HepG2 (cell line): ENCODE data around the gene BZW1. TPM values are rescaled to one million over a fixed set of nuclear protein-coding genes. Genes with fewer than 3 reads are reported as not detected.

Source experiments
- BHLHE40 ChIP-seq: IDR thresholded peaks from 2 replicates; pipeline ENCODE4 v1.6.1; 2011; ENCODE audit warnings: low read length, improper control_type of control experiment
- EED ChIP-seq: sonication (generic); formaldehyde crosslinking; IDR thresholded peaks from 2 replicates; pipeline ENCODE4 v1.5.0; 2020; ENCODE audit warnings: mild to moderate bottlenecking, missing genetic modification reagents
- FOXO1 ChIP-seq: sonication (generic); formaldehyde crosslinking; IDR thresholded peaks from 2 replicates; pipeline ENCODE4 v1.4.0; 2020; ENCODE audit warnings: missing genetic modification reagents
- GABPA ChIP-seq, 2 experiments: IDR thresholded peaks; 2 replicates each; pipeline ENCODE4 v1.6.1; 2011 to 2016; ENCODE audit warnings: low read depth in 2 of 2, low read length in 1 of 2, missing biosample characterization in 1 of 2, missing genetic modification characterization in 1 of 2
- GFI1 ChIP-seq: sonication (generic); formaldehyde crosslinking; IDR thresholded peaks from 2 replicates; pipeline ENCODE4 v1.5.0; 2020; ENCODE audit warnings: missing genetic modification reagents, mild to moderate bottlenecking, borderline replicate concordance
- HMGA1 ChIP-seq: sonication (generic); formaldehyde crosslinking; conservative IDR thresholded peaks from 2 replicates; pipeline ENCODE4 v1.4.0; 2020; ENCODE audit warnings: missing genetic modification reagents
- HMGXB3 ChIP-seq: sonication (generic); formaldehyde crosslinking; IDR thresholded peaks from 2 replicates; pipeline ENCODE4 v1.4.0; 2020; ENCODE audit warnings: missing genetic modification reagents, borderline replicate concordance
- HOXD1 ChIP-seq: sonication (generic); formaldehyde crosslinking; IDR thresholded peaks from 2 replicates; pipeline ENCODE4 v1.5.0; 2020; ENCODE audit warnings: missing genetic modification reagents
- MAX ChIP-seq: IDR thresholded peaks from 2 replicates; pipeline ENCODE4 v1.6.1; 2012; ENCODE audit warnings: inconsistent platforms
- MXD4 ChIP-seq: IDR thresholded peaks from 2 replicates; pipeline ENCODE4 v1.6.1; 2016; ENCODE audit warnings: mild to moderate bottlenecking, missing biosample characterization, missing genetic modification reagents
- MXI1 ChIP-seq: IDR thresholded peaks from 3 replicates; pipeline ENCODE4 v1.6.1; 2012; ENCODE audit warnings: low read depth, low read length, inconsistent platforms, borderline replicate concordance
- RAD51 ChIP-seq: fragments of 450-650 bp; IDR thresholded peaks from 2 replicates; pipeline ENCODE4 v1.6.1; 2016; ENCODE audit warnings: borderline replicate concordance
- SMAD1 ChIP-seq: sonication (generic); formaldehyde crosslinking; IDR thresholded peaks from 2 replicates; pipeline ENCODE4 v1.4.0; 2020; ENCODE audit warnings: missing genetic modification reagents, low read depth, mild to moderate bottlenecking, borderline replicate concordance
- SRSF1 ChIP-seq: fragments of 200-400 bp; formaldehyde crosslinking; optimal IDR thresholded peaks from 2 replicates; pipeline ENCODE3; 2017; ENCODE audit warnings: mild to moderate bottlenecking, low read depth, low read length, moderate library complexity
- XRCC5 ChIP-seq: fragments of 200-400 bp; formaldehyde crosslinking; optimal IDR thresholded peaks from 2 replicates; pipeline ENCODE3; 2017; ENCODE audit warnings: mild to moderate bottlenecking, low read length
- ZMYM3 ChIP-seq: sonication (generic); formaldehyde crosslinking; IDR thresholded peaks from 2 replicates; pipeline ENCODE4 v1.5.1; 2020; ENCODE audit warnings: mild to moderate bottlenecking, missing genetic modification reagents
- ZNF224 ChIP-seq: sonication (generic); formaldehyde crosslinking; IDR thresholded peaks from 2 replicates; pipeline ENCODE4 v1.5.0; 2020; ENCODE audit warnings: mild to moderate bottlenecking, missing genetic modification reagents
- ZNF281 ChIP-seq: sonication (generic); formaldehyde crosslinking; IDR thresholded peaks from 2 replicates; pipeline ENCODE4 v1.4.0; 2020; ENCODE audit warnings: missing genetic modification reagents, borderline replicate concordance
- ZNF513 ChIP-seq: sonication (generic); formaldehyde crosslinking; conservative IDR thresholded peaks from 2 replicates; pipeline ENCODE4 v1.5.0; 2020; ENCODE audit warnings: missing genetic modification reagents
- ZNF747 ChIP-seq: sonication (generic); formaldehyde crosslinking; IDR thresholded peaks from 2 replicates; pipeline ENCODE4 v1.8.1; 2023; ENCODE audit warnings: missing genetic modification reagents, mild to moderate bottlenecking, borderline replicate concordance
- ZNF891 ChIP-seq: sonication (generic); formaldehyde crosslinking; IDR thresholded peaks from 2 replicates; pipeline ENCODE4 v1.5.0; 2020; ENCODE audit warnings: mild to moderate bottlenecking, missing genetic modification reagents
- polyA plus RNA-seq, 8 experiments: library from polyadenylated mRNA; depleted of rRNA in 3 of 8; stranded (reverse) in 7 of 8; unstranded in 1 of 8; fragments of >200 nt; fragmentation: Illumina TruSeq in 4 of 8; extraction: Trizol in 4 of 8; gene quantifications; 2 replicates each; pipeline versions ENCODE4 v1.2.1 to v1.2.3, GENCODE V29; 2011 to 2016; ENCODE audit warnings: low read depth in 4 of 8, missing spikeins in 1 of 8, mixed read lengths in 1 of 8; ENCODE audit not compliant: insufficient read depth in 1 of 8
- total RNA-seq, 5 experiments: library from RNA; depleted of rRNA; stranded (reverse); fragments of >200 nt; fragmentation: Illumina TruSeq; extraction: Trizol; gene quantifications; 2 replicates each; pipeline ENCODE4 v1.2.3, GENCODE V29; 2016; ENCODE audit warnings: low read depth in 1 of 5

The BZW1 gene
- total and polyA plus RNA-seq, 2 of the 13 experiments (the other 11 are each of a cell fraction or from before 2014, with no cell fraction given) = 106 to 384 TPM

- TF ChIP-seq HMGXB3 (CRISPR knock-in tag) (no peak), ZNF891 (peak; percentile 53; the same call in 1 of the 2 replicates), SMAD1 (CRISPR knock-in tag) (peak; percentile 58; the same call in 1 of the 2 replicates), SRSF1 (peak; percentile 68), GABPA (IDR thresholded peaks at IDR 0.05; ENCODE audit: low read depth, low read length) (peak; percentile 55), GABPA (CRISPR knock-in tag; IDR thresholded peaks at IDR 0.05; ENCODE audit: low read depth) (peak; percentile 89), ZNF224 (CRISPR knock-in tag) (no peak), HOXD1 (CRISPR knock-in tag) (0 out of 2 replicates have a peak, but pooled peaks have one; percentile 24), MXD4 (CRISPR knock-in tag) (peak; percentile 69), HMGA1 (CRISPR knock-in tag) (no peak), GFI1 (CRISPR knock-in tag) (peak; percentile 60; the same call in 1 of the 2 replicates), ZNF513 (CRISPR knock-in tag) (0 out of 2 replicates have a peak, but pooled peaks have one; percentile 76), MXI1 (peak; percentile 72), ZNF747 (CRISPR knock-in tag) (peak; percentile 84), MAX (0 out of 2 replicates have a peak, but pooled peaks have one; percentile 41), BHLHE40 (peak; percentile 96), RAD51 (no peak), ZMYM3 (CRISPR knock-in tag) (peak; percentile 2; the same call in 1 of the 2 replicates), EED (CRISPR knock-in tag) (peak; percentile 99), ZNF281 (peak; percentile 61; the same call in 1 of the 2 replicates), XRCC5 (peak; percentile 45), FOXO1 (no peak; the same call in 1 of the 2 replicates)
Measured at GRCh38 chr2:200811333-200812121, at the start of gene BZW1 (continued).
